HEK293T (cell line): ENCODE results near the gene NR4A1.

Source experiments
- BHLHE40 ChIP-seq: fragments of 450-650 bp; IDR thresholded peaks from 2 replicates; pipeline ENCODE4 v1.6.1; 2016; ENCODE audit warnings: mild to moderate bottlenecking, moderate library complexity, borderline replicate concordance
- ELF4 ChIP-seq: fragments of 450-650 bp; IDR thresholded peaks from 2 replicates; pipeline ENCODE4 v1.6.1; 2017; ENCODE audit warnings: antibody characterized with exemption
- FOXK2 ChIP-seq: fragments of 450-650 bp; IDR thresholded peaks from 2 replicates; pipeline ENCODE4 v1.6.1; 2016; ENCODE audit warnings: mild to moderate bottlenecking
- FOXM1 ChIP-seq: fragments of 450-650 bp; IDR thresholded peaks from 2 replicates; pipeline ENCODE4 v1.6.1; 2017; ENCODE audit warnings: mild to moderate bottlenecking, borderline replicate concordance
- SP1 ChIP-seq: fragments of 450-650 bp; IDR thresholded peaks from 2 replicates; pipeline ENCODE4 v1.6.1; 2017
- SUZ12 ChIP-seq: fragments of 450-650 bp; IDR thresholded peaks from 2 replicates; pipeline ENCODE4 v1.6.1; 2016; ENCODE audit warnings: mild to moderate bottlenecking
- TARDBP ChIP-seq: fragments of 450-650 bp; IDR thresholded peaks from 2 replicates; pipeline ENCODE4 v1.6.1; 2016
- ZNF384 ChIP-seq: fragments of 450-650 bp; IDR thresholded peaks from 2 replicates; pipeline ENCODE4 v1.6.1; 2016

- no peak for TF ChIP-seq BHLHE40
- no peak for TF ChIP-seq SUZ12
- no peak for TF ChIP-seq SP1
- TF ChIP-seq FOXM1: no peak
- TF ChIP-seq FOXK2: no peak
- no peak for TF ChIP-seq ZNF384
- TF ChIP-seq ELF4: no peak
- no peak for TF ChIP-seq TARDBP
Measured at GRCh38 chr12:52014567-52015530, 36.4 kb upstream of the NR4A1 start.
